ENCODE measurements around the gene KRTAP3-2.

Gene KRTAP3-2

GRCh38 chr17:40958086-40958953, 41.4 kb downstream of the KRTAP3-2 start:
- Histone ChIP-seq H3K27me3 (ENCODE audit: insufficient read depth, poor library complexity, severe bottlenecking) (peaks cover 5% of the 10 kb centered on the region), H3K27ac (replicated peaks) (no peak overlapping the region), H3K4me3 (replicated peaks; ENCODE audit: insufficient read depth, low read length) (no peak overlapping the region)
- no peak for DNase-seq (ENCODE audit: low read depth in 1 of 2, low spot score in 1 of 2)
- no peak for TF ChIP-seq SPI1 (IDR thresholded peaks at IDR 0.05; ENCODE audit: borderline replicate concordance, low read depth)
- TF ChIP-seq CTCF (IDR thresholded peaks at IDR 0.05; ENCODE audit: insufficient read depth, low read length) = no peak
- no peak for TF ChIP-seq POLR2AphosphoS5 (IDR thresholded peaks at IDR 0.05; ENCODE audit: low read depth)
- no peak for TF ChIP-seq GABPA (IDR thresholded peaks at IDR 0.05; ENCODE audit: low read depth)
- TF ChIP-seq REST (IDR thresholded peaks at IDR 0.05; ENCODE audit: insufficient replicate concordance, low read depth) = no peak

- H3K27me3 ChIP-seq (ENCODE audit: insufficient read depth, poor library complexity, severe bottlenecking) = peaks cover 7% of the 10 kb centered on the region
- no peak for DNase-seq (ENCODE audit: low read depth in 1 of 2, low spot score in 1 of 2)
- TF ChIP-seq CTCF (IDR thresholded peaks at IDR 0.05; ENCODE audit: insufficient read depth, low read length) = no peak
- no peak for TF ChIP-seq REST (IDR thresholded peaks at IDR 0.05; ENCODE audit: insufficient replicate concordance, low read depth)
- TF ChIP-seq SPI1 (IDR thresholded peaks at IDR 0.05; ENCODE audit: borderline replicate concordance, low read depth) = no peak
- TF ChIP-seq GABPA (IDR thresholded peaks at IDR 0.05; ENCODE audit: low read depth) = no peak
- TF ChIP-seq POLR2AphosphoS5 (IDR thresholded peaks at IDR 0.05; ENCODE audit: low read depth) = no peak
- H3K4me3 ChIP-seq (replicated peaks; ENCODE audit: insufficient read depth, low read length) = no peak overlapping the region
- no peak overlapping the region for H3K27ac ChIP-seq (replicated peaks)
Measured at GRCh38 chr17:40956401-40957254, 43.1 kb downstream of the KRTAP3-2 start.

GRCh38 chr17:40953881-40954280, 45.8 kb downstream of the KRTAP3-2 start:
- DNase-seq (ENCODE audit: low read depth in 1 of 2, low spot score in 1 of 2) = no peak
- H3K4me3 ChIP-seq (replicated peaks; ENCODE audit: insufficient read depth, low read length) = no peak overlapping the region
- H3K27me3 ChIP-seq (ENCODE audit: insufficient read depth, poor library complexity, severe bottlenecking) = peaks cover 7% of the 10 kb centered on the region
- H3K27ac ChIP-seq (replicated peaks) = no peak overlapping the region
- no peak for TF ChIP-seq POLR2AphosphoS5 (IDR thresholded peaks at IDR 0.05; ENCODE audit: low read depth)
- no peak for TF ChIP-seq CTCF (IDR thresholded peaks at IDR 0.05; ENCODE audit: insufficient read depth, low read length)
- no peak for TF ChIP-seq SPI1 (IDR thresholded peaks at IDR 0.05; ENCODE audit: borderline replicate concordance, low read depth)
- TF ChIP-seq GABPA (IDR thresholded peaks at IDR 0.05; ENCODE audit: low read depth) = no peak
- no peak for TF ChIP-seq REST (IDR thresholded peaks at IDR 0.05; ENCODE audit: insufficient replicate concordance, low read depth)

Measured in HL-60 (cell line).